Skeletal muscle tissue (tissue), 4 donors: ENCODE measurements around the gene USP38. TPM values are rescaled to one million over a fixed set of nuclear protein-coding genes. Genes with fewer than 3 reads are reported as not detected.

ENCODE experiments used
- H3K27ac ChIP-seq: one replicate; pipeline ENCODE4 v1.7.0; 2013; ENCODE audit warnings: mild to moderate bottlenecking, low read depth, low read length, inconsistent platforms
- H3K27me3 ChIP-seq, 3 donors: one replicate each; pipeline ENCODE4 v1.7.0; 2013; ENCODE audit warnings: low read length in 3 of 3; ENCODE audit not compliant: control insufficient read depth in 3 of 3, insufficient read depth in 3 of 3
- H3K36me3 ChIP-seq, 3 donors: one replicate each; pipeline ENCODE4 v1.7.0; 2013; ENCODE audit warnings: low read length in 3 of 3; ENCODE audit not compliant: control insufficient read depth in 3 of 3, insufficient read depth in 3 of 3
- H3K4me1 ChIP-seq, 3 donors: one replicate each; pipeline ENCODE4 v1.7.0; 2013; ENCODE audit warnings: low read length in 3 of 3, mild to moderate bottlenecking in 3 of 3; ENCODE audit not compliant: control insufficient read depth in 3 of 3, insufficient read depth in 3 of 3
- H3K4me3 ChIP-seq, 3 donors: one replicate each; pipeline ENCODE4 v1.7.0; 2013; ENCODE audit warnings: low read length in 3 of 3
- H3K9ac ChIP-seq, 3 donors: one replicate each; pipeline ENCODE4 v1.7.0; 2013; ENCODE audit warnings: low read length in 3 of 3, mild to moderate bottlenecking in 3 of 3, moderate library complexity in 2 of 3, low read depth in 1 of 3
- H3K9me3 ChIP-seq, 3 donors: one replicate each; pipeline ENCODE4 v1.7.0; 2013; ENCODE audit warnings: low read length in 3 of 3; ENCODE audit not compliant: control insufficient read depth in 3 of 3
- total RNA-seq: library from RNA; depleted of rRNA; stranded (reverse); fragments of >200 nt; gene quantifications from one replicate; pipeline ENCODE4 v1.2.3, GENCODE V29; 2014
- donor health status: Osteomylitis.

The USP38 gene
- total RNA-seq, 1 donor from 2014 or later, result 12.5 TPM

DNA sequence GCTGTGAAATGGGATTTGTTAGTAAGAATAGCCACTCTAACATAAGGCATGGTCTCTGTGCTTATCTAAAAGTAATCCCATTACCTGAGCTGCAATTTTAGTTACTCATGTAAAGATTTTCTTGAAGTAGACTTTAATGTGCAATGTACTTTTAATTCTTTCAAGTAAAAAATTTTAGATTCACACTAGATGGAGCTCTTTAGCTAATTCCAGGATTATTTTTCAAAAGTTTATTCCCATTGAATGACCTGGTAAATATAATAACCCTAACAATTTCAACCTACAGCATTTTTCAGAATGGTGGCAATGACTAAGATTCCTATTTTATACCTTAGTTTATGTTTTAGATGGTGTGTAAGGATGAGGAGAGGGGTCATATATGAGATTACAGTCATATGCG, 18.1 kb downstream of the USP38 start:
- Histone ChIP-seq H3K4me3 (no peak overlapping the region), H3K36me3 (peaks cover 19 to 44% (median 37%) of the 10 kb centered on the region in 3 donors), H3K27ac (no peak overlapping the region), H3K9ac (no peak overlapping the region), H3K9me3 (no peaks in the 10 kb centered on the region), H3K27me3 (no peaks in the 10 kb centered on the region), H3K4me1 (peaks cover 3 to 6% (median 5%) of the 10 kb centered on the region in 3 donors)

GRCh38 chr4:143203577-143203976, 18.9 kb downstream of the USP38 start:
- no peak overlapping the region for H3K4me3 ChIP-seq
- H3K4me1 ChIP-seq, result peaks cover 3 to 6% (median 5%) of the 10 kb centered on the region in 3 donors
- no peaks in the 10 kb centered on the region for H3K9me3 ChIP-seq
- H3K27ac ChIP-seq, result no peak overlapping the region
- no peaks in the 10 kb centered on the region for H3K27me3 ChIP-seq
- no peak overlapping the region for H3K9ac ChIP-seq
- peaks cover 15 to 37% (median 30%) of the 10 kb centered on the region in 3 donors for H3K36me3 ChIP-seq

DNA sequence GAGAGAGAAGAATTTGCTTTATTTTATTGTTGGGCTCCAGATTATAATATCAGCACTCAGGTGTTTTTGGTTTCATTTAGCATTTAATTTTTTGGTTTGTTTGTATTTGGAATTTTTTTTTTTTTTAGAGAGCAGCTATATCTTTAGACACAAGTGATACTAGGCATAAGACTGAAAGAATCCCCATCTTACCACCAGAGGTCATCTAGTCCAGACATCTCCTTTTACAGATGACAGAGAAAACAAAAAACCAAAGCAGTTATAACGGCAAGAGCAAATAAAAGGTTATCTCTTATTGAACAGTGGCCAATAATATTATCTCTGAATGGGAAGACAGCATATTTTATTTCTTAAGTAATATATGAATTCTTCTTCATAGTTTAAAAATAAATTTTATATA, 22.8 kb downstream of the USP38 start:
- H3K9me3 ChIP-seq, result no peaks in the 10 kb centered on the region
- no peaks in the 10 kb centered on the region for H3K27me3 ChIP-seq
- H3K4me3 ChIP-seq, result no peak overlapping the region
- H3K4me1 ChIP-seq, result peaks cover 3 to 6% (median 5%) of the 10 kb centered on the region in 3 donors
- no peak overlapping the region for H3K27ac ChIP-seq
- H3K9ac ChIP-seq, result no peak overlapping the region
- H3K36me3 ChIP-seq, result peaks cover 5 to 30% (median 22%) of the 10 kb centered on the region in 3 donors

- Histone ChIP-seq H3K4me3 (no peak overlapping the region), H3K9me3 (no peaks in the 10 kb centered on the region), H3K4me1 (peaks cover 0 to 3% (median 0%) of the 10 kb centered on the region in 3 donors), H3K27me3 (no peaks in the 10 kb centered on the region), H3K36me3 (peaks cover 0 to 19% (median 19%) of the 10 kb centered on the region in 3 donors), H3K9ac (no peak overlapping the region), H3K27ac (no peak overlapping the region)
Measured at GRCh38 chr4:143212566-143212965, 27.8 kb downstream of the USP38 start.

DNA sequence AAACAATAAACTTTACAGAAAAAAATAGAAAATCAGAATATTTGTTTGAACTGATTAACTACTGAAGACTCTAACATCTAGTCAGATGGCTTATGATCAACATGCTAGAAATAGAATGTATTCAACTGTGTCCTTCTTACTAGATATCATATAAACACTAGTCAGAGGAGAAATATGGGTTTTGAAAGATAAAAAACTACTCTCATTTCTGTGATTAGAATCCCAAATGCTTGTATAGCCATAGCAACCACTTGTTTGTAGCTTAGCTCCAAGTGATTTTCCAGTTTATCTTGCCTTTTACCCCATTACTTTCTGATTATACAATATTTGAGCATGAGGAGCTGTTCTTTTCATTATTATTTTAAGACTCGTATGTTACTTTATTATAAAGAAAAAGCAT, 31.2 kb downstream of the USP38 start:
- no peaks in the 10 kb centered on the region for H3K9me3 ChIP-seq
- peaks cover 0 to 3% (median 0%) of the 10 kb centered on the region in 3 donors for H3K4me1 ChIP-seq
- no peak overlapping the region for H3K4me3 ChIP-seq
- peak overlapping the region; percentile 70 for H3K27ac ChIP-seq
- H3K36me3 ChIP-seq, result peaks cover 0 to 17% (median 11%) of the 10 kb centered on the region in 3 donors
- H3K9ac ChIP-seq, result no peak overlapping the region
- no peaks in the 10 kb centered on the region for H3K27me3 ChIP-seq

DNA sequence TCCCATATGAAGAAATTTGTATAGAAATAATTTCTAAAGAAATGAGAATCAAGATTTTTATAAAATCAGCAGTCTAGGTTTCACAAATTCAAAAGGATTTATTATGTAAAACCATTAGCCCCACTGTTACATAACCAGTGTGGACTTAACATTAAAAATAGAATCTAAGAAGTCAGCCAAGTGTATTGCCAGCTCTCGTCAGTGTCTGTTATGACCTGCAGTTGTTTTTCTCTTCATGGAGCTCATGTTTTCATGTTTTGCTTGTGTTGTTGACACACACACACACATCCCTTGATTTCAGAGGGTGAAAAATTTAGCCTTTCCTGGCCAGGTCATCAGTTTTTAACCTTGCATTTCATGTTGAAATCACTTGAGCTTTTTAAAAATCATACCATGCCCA, 39.5 kb downstream of the USP38 start:
- Histone ChIP-seq H3K9me3 (no peaks in the 10 kb centered on the region), H3K36me3 (no peaks in the 10 kb centered on the region), H3K9ac (peak overlapping the region in 2 of 3 donors; percentile 55 to 69), H3K4me1 (peaks cover 7 to 10% (median 7%) of the 10 kb centered on the region in 3 donors), H3K27me3 (no peaks in the 10 kb centered on the region), H3K27ac (peak overlapping the region; percentile 80), H3K4me3 (peak overlapping the region in 2 of 3 donors; percentile 8 to 20)

- H3K9ac ChIP-seq, result no peak overlapping the region
- H3K27ac ChIP-seq, result peak overlapping the region; percentile 80
- peaks cover 7 to 10% (median 7%) of the 10 kb centered on the region in 3 donors for H3K4me1 ChIP-seq
- no peak overlapping the region for H3K4me3 ChIP-seq
- no peaks in the 10 kb centered on the region for H3K27me3 ChIP-seq
- no peaks in the 10 kb centered on the region for H3K9me3 ChIP-seq
- no peaks in the 10 kb centered on the region for H3K36me3 ChIP-seq
Measured at GRCh38 chr4:143225167-143225566, 40.5 kb downstream of the USP38 start.

DNA sequence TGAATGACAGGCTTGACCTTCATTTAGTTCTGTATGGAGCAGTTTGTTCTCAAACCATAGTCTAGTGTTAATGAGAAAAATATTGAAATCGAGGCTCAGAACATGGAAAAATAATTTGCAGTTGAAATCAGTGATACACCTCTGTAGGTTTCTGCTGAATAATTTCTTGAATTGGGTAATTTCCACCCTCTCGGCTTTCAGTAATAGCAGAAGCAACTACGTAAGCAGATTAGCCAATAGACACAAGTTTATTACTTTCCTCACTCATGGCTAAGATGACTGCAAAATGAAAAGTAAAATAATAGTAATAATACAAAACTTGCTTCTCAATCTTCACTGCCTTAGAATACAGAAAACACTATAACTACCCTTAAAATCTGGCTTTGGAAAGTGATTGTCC, 46.0 kb downstream of the USP38 start:
- no peaks in the 10 kb centered on the region for H3K4me1 ChIP-seq
- H3K27ac ChIP-seq, result no peak overlapping the region
- no peak overlapping the region for H3K9ac ChIP-seq
- no peak overlapping the region for H3K4me3 ChIP-seq
- H3K9me3 ChIP-seq, result no peaks in the 10 kb centered on the region
- no peaks in the 10 kb centered on the region for H3K36me3 ChIP-seq
- no peaks in the 10 kb centered on the region for H3K27me3 ChIP-seq

DNA sequence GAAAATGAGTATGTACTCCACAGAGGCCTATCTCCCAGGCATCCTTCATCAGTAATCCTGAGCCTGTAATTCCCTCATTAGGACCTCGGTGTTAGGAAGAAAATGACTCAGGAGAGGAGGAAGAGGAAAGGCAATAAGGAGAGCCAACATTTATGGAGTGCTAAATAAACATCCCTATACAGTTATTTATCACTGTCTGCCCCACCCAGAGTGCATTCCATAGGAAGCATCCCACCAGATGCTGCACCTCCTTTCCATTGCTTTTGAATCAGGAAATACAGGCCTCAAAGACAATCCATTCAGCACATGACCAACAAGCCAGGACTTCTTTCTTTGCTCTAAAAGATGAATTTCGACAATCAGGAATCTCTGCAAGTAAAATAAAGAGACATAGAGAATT, 47.6 kb downstream of the USP38 start:
- no peak overlapping the region for H3K9ac ChIP-seq
- H3K27ac ChIP-seq, result no peak overlapping the region
- no peaks in the 10 kb centered on the region for H3K36me3 ChIP-seq

GRCh38 chr4:143234153-143234552, 49.4 kb downstream of the USP38 start:
- H3K9ac ChIP-seq, result no peak overlapping the region
- H3K4me1 ChIP-seq, result no peaks in the 10 kb centered on the region
- no peaks in the 10 kb centered on the region for H3K27me3 ChIP-seq
- H3K4me3 ChIP-seq, result no peak overlapping the region
- no peak overlapping the region for H3K27ac ChIP-seq
- H3K9me3 ChIP-seq, result no peaks in the 10 kb centered on the region
- H3K36me3 ChIP-seq, result no peaks in the 10 kb centered on the region

More for the DNA sequence above, 47.6 kb downstream of the USP38 start:
- no peaks in the 10 kb centered on the region for H3K4me1 ChIP-seq
- H3K27me3 ChIP-seq, result no peaks in the 10 kb centered on the region
- H3K4me3 ChIP-seq, result no peak overlapping the region
- no peaks in the 10 kb centered on the region for H3K9me3 ChIP-seq
